Breast epithelium (tissue), 3 donors: ENCODE data around the gene MYD88.

Source experiments
- POLR2A ChIP-seq: fragments of 450-650 bp; IDR thresholded peaks from one replicate; pipeline ENCODE4 v1.6.1; 2016; ENCODE audit warnings: antibody characterized with exemption, mild to moderate bottlenecking, moderate library complexity
- TF ChIP-seq, protein P1 (sequence below), 3 donors: fragments of 450-650 bp; IDR thresholded peaks; one replicate each; pipeline ENCODE4 v1.5.1; 2016 to 2017; ENCODE audit warnings: antibody characterized with exemption in 3 of 3, mild to moderate bottlenecking in 3 of 3, moderate library complexity in 3 of 3

DNA sequence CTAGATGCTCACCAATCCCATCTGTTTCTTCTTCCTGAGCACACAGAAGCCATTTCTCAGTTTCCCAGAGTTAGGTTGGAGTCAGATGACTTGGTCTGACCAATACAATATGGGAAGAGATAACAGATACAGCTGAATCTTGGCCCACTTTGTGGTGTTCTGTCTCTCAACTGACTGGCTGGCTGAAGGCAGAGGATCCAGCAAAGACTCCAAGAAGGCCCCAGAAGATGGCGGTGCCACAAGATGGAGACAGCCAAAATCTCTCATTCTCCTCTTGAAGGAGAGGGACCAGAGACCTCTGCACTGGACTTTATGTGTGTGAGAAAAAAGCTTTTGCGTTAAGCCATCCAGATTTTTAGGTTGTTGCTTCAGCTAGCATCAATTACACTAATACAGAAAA is 18.7 kb downstream of the MYD88 start:
- TF ChIP-seq, protein P1, sequence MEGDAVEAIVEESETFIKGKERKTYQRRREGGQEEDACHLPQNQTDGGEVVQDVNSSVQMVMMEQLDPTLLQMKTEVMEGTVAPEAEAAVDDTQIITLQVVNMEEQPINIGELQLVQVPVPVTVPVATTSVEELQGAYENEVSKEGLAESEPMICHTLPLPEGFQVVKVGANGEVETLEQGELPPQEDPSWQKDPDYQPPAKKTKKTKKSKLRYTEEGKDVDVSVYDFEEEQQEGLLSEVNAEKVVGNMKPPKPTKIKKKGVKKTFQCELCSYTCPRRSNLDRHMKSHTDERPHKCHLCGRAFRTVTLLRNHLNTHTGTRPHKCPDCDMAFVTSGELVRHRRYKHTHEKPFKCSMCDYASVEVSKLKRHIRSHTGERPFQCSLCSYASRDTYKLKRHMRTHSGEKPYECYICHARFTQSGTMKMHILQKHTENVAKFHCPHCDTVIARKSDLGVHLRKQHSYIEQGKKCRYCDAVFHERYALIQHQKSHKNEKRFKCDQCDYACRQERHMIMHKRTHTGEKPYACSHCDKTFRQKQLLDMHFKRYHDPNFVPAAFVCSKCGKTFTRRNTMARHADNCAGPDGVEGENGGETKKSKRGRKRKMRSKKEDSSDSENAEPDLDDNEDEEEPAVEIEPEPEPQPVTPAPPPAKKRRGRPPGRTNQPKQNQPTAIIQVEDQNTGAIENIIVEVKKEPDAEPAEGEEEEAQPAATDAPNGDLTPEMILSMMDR (IDR thresholded peaks at IDR 0.05): no peak
- TF ChIP-seq POLR2A: no peak
